Heart right ventricle (tissue), 16 donors: Measurements from ENCODE around the gene TAF5. TPM values are rescaled to one million over a fixed set of nuclear protein-coding genes. Genes with fewer than 3 reads are reported as not detected.
A peak's percentile ranks its signal among the peaks of the same experiment; 100 is the strongest.

Experiments used
- ATAC-seq, 8 donors: fragments of 200-7000 bp; cut with Tn5 transposase; one replicate each; pipeline ENCODE4 v1.9.1; 2020; ENCODE audit warnings: mild to moderate bottlenecking in 8 of 8, moderate library complexity in 8 of 8, moderate number of reproducible peaks in 1 of 8
- DNase-seq, 2 donors: peaks; one replicate each; pipeline ENCODE4 v3.0.0-alpha.2; 2020
- H3K27ac ChIP-seq, 10 donors: fragments of 200-600 bp; sonication (generic) in 2 of 10; one replicate each; pipeline versions ENCODE4 v1.5.0 to v1.8.0; 2020 to 2022; ENCODE audit warnings: mild to moderate bottlenecking in 3 of 10
- H3K27me3 ChIP-seq, 7 donors: fragments of 200-600 bp; one replicate each; pipeline ENCODE4 v1.8.0; 2021 to 2022; ENCODE audit warnings: mild to moderate bottlenecking in 2 of 7
- H3K36me3 ChIP-seq, 9 donors: fragments of 200-600 bp; sonication (generic) in 1 of 9; one replicate each; pipeline versions ENCODE4 v1.5.0 to v1.8.0; 2020 to 2022; ENCODE audit warnings: mild to moderate bottlenecking in 2 of 9
- H3K4me1 ChIP-seq, 9 donors: fragments of 200-600 bp; sonication (generic) in 1 of 9; one replicate each; pipeline versions ENCODE4 v1.5.0 to v1.8.0; 2020 to 2022; ENCODE audit warnings: mild to moderate bottlenecking in 4 of 9
- H3K4me3 ChIP-seq, 10 donors: fragments of 200-600 bp; sonication (generic) in 2 of 10; one replicate each; pipeline versions ENCODE4 v1.5.0 to v1.8.0; 2020 to 2022; ENCODE audit warnings: mild to moderate bottlenecking in 7 of 10, moderate library complexity in 2 of 10
- H3K9me3 ChIP-seq, 11 donors: fragments of 200-600 bp in 10 of 11; sonication (generic) in 2 of 11; one replicate each; pipeline versions ENCODE4 v1.5.0 to v1.8.0; 2013 to 2022; ENCODE audit warnings: mild to moderate bottlenecking in 2 of 11, control low read depth in 1 of 11, moderate library complexity in 1 of 11
- CTCF ChIP-seq, 9 donors: fragments of 200-600 bp; sonication (generic) in 2 of 9; IDR thresholded peaks; one replicate each; pipeline versions ENCODE4 v1.5.0 to v1.8.0; 2021 to 2022; ENCODE audit warnings: antibody characterized with exemption in 9 of 9, mild to moderate bottlenecking in 5 of 9, moderate library complexity in 1 of 9
- WGBS, 2 donors: extraction: QIAGEN DNeasy Blood & Tissue Kit; methylation state at CpG; one replicate each; pipeline ENCODE4 v1.1.7; 2013; ENCODE audit warnings: inconsistent platforms in 1 of 2; 5-methylcytosine and 5-hydroxymethylcytosine counted together
- intact Hi-C, 10 donors: fragments of 100-400 bp; cut with DNase I; formaldehyde crosslinking; loops; one replicate each; pipeline versions ENCODE4 v1.11.1 to v1.14.2; 2022
- polyA plus RNA-seq, 2 donors: library from polyadenylated mRNA; stranded (reverse); fragments of 200-250 nt; gene quantifications; one replicate each; pipeline ENCODE4 v1.2.3, GENCODE V29; 2013
- total RNA-seq, 10 donors: library from RNA; stranded (reverse); fragmentation: NEBNext Ultra II Directional in 3 of 10; extraction: Animal tissue kit (Norgen Biotek cat#: 25700) in 3 of 10; gene quantifications; one replicate each; pipeline versions ENCODE4 v1.2.1 to v1.2.4, GENCODE V29; 2021 to 2023
- donor health status: Arrhythmogenic right ventricular cardiomyopathy.
- donor health status: ischemic (EF 13 %, LVEDD 7.1; RV severe dilation, severe dysfunction).
- donor health status: healthy with polysubstance abuse.
- donor health status: DM: no; HTN: yes; CAD: no.
- donor health status: DM: no; HTN: no; CAD: no.
- donor health status: ischemic (EF 25% LVEDD 6.9; RV normal size, moderate dysfunction).
- donor health status: ischemic (EF 25% LVEDD 5.7; RV mildly dilated, moderate dysfunction).
- donor health status: healthy.
- donor health status: DM: yes; HTN: yes; CAD: no.
- donor health status: Ischemic cardiomyopathy.
- donor health status: ischemic (EF 35%, LVEDD 5.7; RV mildly dilated, moderate dysfunction).
- donor health status: nonischemic (EF 11% LVEDD 7.7; RV severe dilation, severe dysfunction).
- donor health status: DM: yes; HTN: yes; CAD: no.
- donor health status: PGD.
- donor health status: ischemic (EF 29% LVEDD 5.4; RV normal size, mild dysfunction).
- donor health status: nonischemic (EF 23%, LVEDD 6.1; RV moderate dilation, normal function).

TAF5 gene
- total and polyA plus RNA-seq, 12 donors: 1.5 to 3.8 (median 2.1) TPM

- peak; percentile 96 to 99 for DNase-seq
- WGBS, 2 donors: 0 to 1% methylated on average over 56 of the region's 56 CpGs
- no peaks in the 10 kb centered on the region for H3K27me3 ChIP-seq
- H3K9me3 ChIP-seq: no peaks in the 10 kb centered on the region
- peak; percentile 99 to 100 (median 100) for ATAC-seq
- TF ChIP-seq CTCF (IDR thresholded peaks at IDR 0.05): peak in 3 of 9 donors; percentile 23 to 35 (median 25)
- peak within 1 kb of the TSS; percentile 80 to 98 (median 86) for H3K4me3 ChIP-seq
- intact Hi-C loops: no loop called here
- peaks cover 0 to 63% (median 27%) of the 10 kb centered on the region in 9 donors for H3K36me3 ChIP-seq
- peak within 1 kb of the TSS; percentile 77 to 96 (median 92) for H3K27ac ChIP-seq
- peaks cover 3 to 53% (median 44%) of the 10 kb centered on the region in 9 donors for H3K4me1 ChIP-seq
These were observed 28.5 kb downstream of the TAF5 start, which contains the start of the genes ATP5MK and PDCD11 for GRCh38 chr10:103396067-103396788. Gene ATP5MK (minus strand): TSS chr10:103396475. CDS start chr10:103392457, 4,018 bp downstream. Gene PDCD11 (plus strand): TSS chr10:103396626. CDS start chr10:103398427, 1,801 bp downstream.

- H3K9me3 ChIP-seq: no peaks in the 10 kb centered on the region
- peaks cover 0 to 63% (median 24%) of the 10 kb centered on the region in 9 donors for H3K36me3 ChIP-seq
- peaks cover 3 to 53% (median 44%) of the 10 kb centered on the region in 9 donors for H3K4me1 ChIP-seq
- peak overlapping the region; percentile 80 to 98 (median 86) for H3K4me3 ChIP-seq
- intact Hi-C loops: no loop called here
- DNase-seq (no peak), ATAC-seq (no peak)
- no peak for TF ChIP-seq CTCF (IDR thresholded peaks at IDR 0.05)
- WGBS, 2 donors: 0 to 1% methylated on average over 8 of the region's 8 CpGs
- peak overlapping the region in 9 of 10 donors; percentile 57 to 96 (median 92) for H3K27ac ChIP-seq
- H3K27me3 ChIP-seq: no peaks in the 10 kb centered on the region
These were observed 29.0 kb downstream of the TAF5 start for GRCh38 chr10:103396789-103397087.

- intact Hi-C loops: no loop called here
- Histone ChIP-seq H3K27ac (peak overlapping the region in 7 of 10 donors; percentile 70 to 96 (median 93)), H3K36me3 (peaks cover 0 to 63% (median 27%) of the 10 kb centered on the region in 9 donors), H3K27me3 (no peaks in the 10 kb centered on the region), H3K4me3 (peak overlapping the region; percentile 80 to 98 (median 86)), H3K4me1 (peaks cover 3 to 50% (median 44%) of the 10 kb centered on the region in 9 donors), H3K9me3 (no peaks in the 10 kb centered on the region)
- ATAC-seq: no peak
- WGBS, 2 donors: 64 to 65% methylated on average over 19 of the region's 19 CpGs
- TF ChIP-seq CTCF (IDR thresholded peaks at IDR 0.05): no peak
- no peak for DNase-seq
These were observed 29.5 kb downstream of the TAF5 start for GRCh38 chr10:103397191-103397825.

- Histone ChIP-seq H3K27ac (no peak overlapping the region), H3K27me3 (no peaks in the 10 kb centered on the region), H3K9me3 (no peaks in the 10 kb centered on the region), H3K4me1 (no peaks in the 10 kb centered on the region), H3K4me3 (no peak overlapping the region), H3K36me3 (peaks cover 5 to 100% (median 91%) of the 10 kb centered on the region in 9 donors)
- no peak for ATAC-seq
- TF ChIP-seq CTCF (IDR thresholded peaks at IDR 0.05): no peak
- DNase-seq: no peak
- intact Hi-C loops: loop anchor here in 3 of 10 donors (10.0 kb wide), 2 partner anchors 181 to 451 kb away; no protein-coding TSS in a partner anchor
- WGBS, 2 donors: 87 to 98% methylated on average over 2 of the region's 2 CpGs
These were observed 45.8 kb downstream of the TAF5 start for GRCh38 chr10:103413564-103413963.
